DOHH2 (cell line): ENCODE measurements around the gene KLHL14.

Experiments used
- EZH2phosphoT487 ChIP-seq: fragments of 200-600 bp; sonication (generic); IDR thresholded peaks from 2 replicates; pipeline ENCODE4 v1.6.1; 2017; ENCODE audit warnings: borderline replicate concordance, mild to moderate bottlenecking, antibody characterized with exemption, low read length, moderate library complexity, mixed read lengths
- TF ChIP-seq, protein P1 (sequence below): fragments of 200-600 bp; sonication (generic); IDR thresholded peaks from one replicate; pipeline ENCODE4 v1.5.1; 2014; ENCODE audit warnings: antibody characterized with exemption, mild to moderate bottlenecking, low read depth, low read length; ENCODE audit not compliant: poor library complexity, severe bottlenecking

DNA sequence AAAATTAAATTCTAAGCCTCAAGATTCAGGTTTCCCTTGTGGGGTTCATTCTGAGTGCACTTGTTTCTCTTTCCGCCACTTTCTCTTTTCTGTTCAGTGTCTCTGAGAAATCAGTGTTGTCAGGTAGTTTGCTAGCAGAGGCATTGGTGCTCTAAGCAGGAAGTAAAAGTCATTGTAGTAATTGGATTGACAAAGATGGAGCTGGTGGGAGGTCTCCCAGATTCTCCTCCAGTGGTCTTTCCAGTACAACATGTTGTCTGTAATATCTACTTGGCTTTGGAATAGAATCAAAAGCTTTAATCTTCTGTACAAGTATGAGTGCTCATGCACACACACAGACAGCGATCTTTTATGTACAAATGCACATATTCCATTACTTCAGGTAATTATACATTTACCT, 135.6 kb downstream of the KLHL14 start:
- TF ChIP-seq, protein P1, sequence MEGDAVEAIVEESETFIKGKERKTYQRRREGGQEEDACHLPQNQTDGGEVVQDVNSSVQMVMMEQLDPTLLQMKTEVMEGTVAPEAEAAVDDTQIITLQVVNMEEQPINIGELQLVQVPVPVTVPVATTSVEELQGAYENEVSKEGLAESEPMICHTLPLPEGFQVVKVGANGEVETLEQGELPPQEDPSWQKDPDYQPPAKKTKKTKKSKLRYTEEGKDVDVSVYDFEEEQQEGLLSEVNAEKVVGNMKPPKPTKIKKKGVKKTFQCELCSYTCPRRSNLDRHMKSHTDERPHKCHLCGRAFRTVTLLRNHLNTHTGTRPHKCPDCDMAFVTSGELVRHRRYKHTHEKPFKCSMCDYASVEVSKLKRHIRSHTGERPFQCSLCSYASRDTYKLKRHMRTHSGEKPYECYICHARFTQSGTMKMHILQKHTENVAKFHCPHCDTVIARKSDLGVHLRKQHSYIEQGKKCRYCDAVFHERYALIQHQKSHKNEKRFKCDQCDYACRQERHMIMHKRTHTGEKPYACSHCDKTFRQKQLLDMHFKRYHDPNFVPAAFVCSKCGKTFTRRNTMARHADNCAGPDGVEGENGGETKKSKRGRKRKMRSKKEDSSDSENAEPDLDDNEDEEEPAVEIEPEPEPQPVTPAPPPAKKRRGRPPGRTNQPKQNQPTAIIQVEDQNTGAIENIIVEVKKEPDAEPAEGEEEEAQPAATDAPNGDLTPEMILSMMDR: no peak
- no peak for TF ChIP-seq EZH2phosphoT487
